ENCODE data around the gene LOC101059915.
"Not testable (repeated sequence)": the region's sequence is repeated elsewhere in the genome, so short reads cannot be mapped to it uniquely, and the experiment has no call there.

LOC101059915 gene

DNA sequence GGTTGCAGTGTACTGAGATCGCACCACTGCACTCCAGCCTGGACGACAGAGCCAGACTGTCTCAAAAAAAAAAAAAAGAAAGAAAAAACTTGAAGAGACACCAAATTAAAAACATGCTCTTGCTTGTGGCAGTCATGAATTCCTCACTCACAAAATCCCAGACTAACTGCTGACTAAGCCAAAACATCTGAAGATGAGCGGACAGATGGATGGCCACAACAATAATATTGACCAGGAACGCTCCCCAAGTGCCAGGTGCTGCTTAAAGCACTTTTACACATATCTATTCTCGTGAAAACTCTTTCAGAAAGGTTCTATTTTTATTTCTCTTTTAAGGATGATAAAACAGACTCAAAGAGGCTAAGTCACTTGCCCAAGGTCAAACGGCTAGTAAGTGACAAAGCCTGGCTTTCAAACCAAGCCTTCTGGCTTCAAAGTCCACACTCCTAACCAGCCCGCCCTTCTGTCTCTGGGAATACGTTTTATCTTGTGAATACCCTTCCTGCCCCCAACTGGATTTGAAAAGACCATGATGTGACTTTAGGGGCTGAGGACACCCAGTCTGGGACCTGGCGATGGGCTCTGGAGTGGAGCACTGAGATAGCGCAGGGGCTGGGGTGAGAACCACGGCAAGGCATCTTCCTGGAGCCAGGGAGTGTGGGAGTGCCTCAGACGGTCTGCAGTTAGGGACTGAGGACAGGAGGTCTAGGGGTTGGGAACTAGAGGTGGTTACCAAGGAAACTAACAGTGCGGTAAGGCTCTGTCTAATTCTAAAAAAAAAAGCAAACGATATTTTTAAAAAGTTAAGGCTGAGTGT lies 39.5 kb upstream of the LOC101059915 start:
- H3K4me3 Mint-ChIP-seq, result no peak overlapping the region
- H3K27me3 Mint-ChIP-seq, result peaks cover 0 to 1% of the 10 kb centered on the region in 2 donors
- no peaks in the 10 kb centered on the region for H3K9me3 Mint-ChIP-seq
- peak overlapping the region in 1 of 2 donors; percentile 27 for H3K27ac Mint-ChIP-seq
- peaks cover 2 to 18% of the 10 kb centered on the region in 2 donors for H3K4me1 Mint-ChIP-seq (ENCODE audit: low read depth in 2 of 2)
- no peak for ATAC-seq
- DNase-seq (ENCODE audit: low spot score), result no peak
- no peaks in the 10 kb centered on the region for H3K36me3 Mint-ChIP-seq

DNA sequence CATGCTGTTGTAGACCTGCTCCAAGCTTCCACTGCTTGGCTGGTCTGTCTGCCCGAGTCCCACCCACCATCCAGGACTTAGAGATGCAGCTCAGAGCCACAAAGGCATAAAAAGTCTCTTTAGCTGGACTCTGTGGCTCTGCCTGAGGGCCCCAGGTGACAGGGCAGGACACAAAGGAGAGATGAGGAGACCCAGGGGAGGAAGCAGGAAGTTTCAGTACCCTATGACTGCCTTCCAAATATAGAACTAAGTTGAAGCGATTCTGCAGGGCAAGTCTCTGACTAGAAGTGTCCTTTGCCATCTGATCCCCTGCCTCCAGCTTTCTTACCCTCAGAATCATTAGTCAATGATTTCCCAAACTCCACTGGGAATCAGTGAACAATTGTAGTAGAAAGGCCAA lies 37.9 kb upstream of the LOC101059915 start:
- DNase-seq (ENCODE audit: low spot score) (no peak), ATAC-seq (no peak)
- no peak overlapping the region for H3K27ac Mint-ChIP-seq
- H3K36me3 Mint-ChIP-seq, result no peaks in the 10 kb centered on the region
- H3K9me3 Mint-ChIP-seq, result no peaks in the 10 kb centered on the region
- no peak overlapping the region for H3K4me3 Mint-ChIP-seq
- H3K4me1 Mint-ChIP-seq (ENCODE audit: low read depth in 2 of 2), result peaks cover 0 to 5% of the 10 kb centered on the region in 2 donors
- H3K27me3 Mint-ChIP-seq, result peaks cover 0 to 5% of the 10 kb centered on the region in 2 donors

DNA sequence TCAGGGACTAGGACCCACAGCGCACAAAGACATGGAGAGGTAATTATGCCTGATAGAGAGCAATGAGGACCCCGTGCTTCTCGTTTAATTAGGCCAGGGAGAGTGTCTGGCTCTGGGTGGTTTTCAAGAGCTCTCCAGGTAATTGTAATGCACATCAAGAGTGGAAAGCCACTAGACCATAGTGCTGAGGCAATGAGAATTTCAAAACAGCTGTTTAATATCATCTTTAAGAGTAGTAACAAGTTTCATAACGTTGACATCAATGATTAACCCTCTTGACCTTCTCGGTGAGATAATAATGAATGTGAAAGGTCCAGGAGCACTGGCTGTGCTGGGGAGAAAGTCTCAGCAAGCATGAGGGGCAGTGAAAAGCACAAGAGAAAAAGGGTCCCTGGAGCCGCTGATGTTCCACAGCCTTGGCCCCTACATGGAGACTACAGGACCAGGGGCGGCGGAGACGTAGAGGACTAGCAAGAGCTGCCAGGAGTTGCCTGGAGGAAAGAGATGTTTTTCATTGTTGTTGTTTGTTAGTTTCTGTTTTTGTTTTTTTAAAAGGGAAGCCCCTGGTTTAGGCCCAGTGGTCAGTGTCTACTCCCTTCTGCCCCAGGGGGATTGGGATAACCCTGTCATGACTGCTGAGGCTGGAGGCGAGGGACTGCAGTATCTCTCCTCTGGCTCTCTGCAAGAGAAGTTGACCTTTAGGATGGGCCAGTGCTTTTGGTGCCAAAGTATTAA lies 34.3 kb upstream of the LOC101059915 start:
- H3K9me3 Mint-ChIP-seq, result no peaks in the 10 kb centered on the region
- no peak overlapping the region for H3K4me3 Mint-ChIP-seq
- H3K36me3 Mint-ChIP-seq, result no peaks in the 10 kb centered on the region
- H3K27me3 Mint-ChIP-seq, result peaks cover 0 to 5% of the 10 kb centered on the region in 2 donors
- ATAC-seq (no peak), DNase-seq (ENCODE audit: low spot score) (no peak)
- no peaks in the 10 kb centered on the region for H3K4me1 Mint-ChIP-seq (ENCODE audit: low read depth in 2 of 2)
- H3K27ac Mint-ChIP-seq, result no peak overlapping the region

DNA sequence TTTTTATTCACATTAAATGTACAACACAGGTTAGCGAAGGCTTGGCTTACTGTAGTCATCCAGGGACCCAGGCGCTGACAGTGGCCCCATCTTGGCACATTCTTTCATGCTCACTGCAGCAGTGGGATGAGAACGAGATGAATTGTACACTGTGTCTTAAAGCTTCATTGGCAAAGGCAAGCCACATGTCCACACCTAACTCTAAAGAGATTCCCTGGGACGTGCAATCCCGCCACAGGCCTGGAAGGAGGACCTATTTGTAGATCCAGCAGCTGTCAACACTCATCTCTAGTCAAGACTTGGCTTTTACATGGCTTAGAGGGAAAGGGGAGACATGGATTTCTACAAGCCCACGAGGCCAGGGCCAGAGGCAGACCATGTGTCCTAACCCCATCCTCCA lies 33.0 kb upstream of the LOC101059915 start:
- H3K27me3 Mint-ChIP-seq, result peaks cover 0 to 5% of the 10 kb centered on the region in 2 donors
- no peaks in the 10 kb centered on the region for H3K36me3 Mint-ChIP-seq
- no peaks in the 10 kb centered on the region for H3K4me1 Mint-ChIP-seq (ENCODE audit: low read depth in 2 of 2)
- H3K9me3 Mint-ChIP-seq, result no peaks in the 10 kb centered on the region
- no peak overlapping the region for H3K27ac Mint-ChIP-seq
- H3K4me3 Mint-ChIP-seq, result no peak overlapping the region
- no peak for DNase-seq (ENCODE audit: low spot score)
- ATAC-seq, result no peak

DNA sequence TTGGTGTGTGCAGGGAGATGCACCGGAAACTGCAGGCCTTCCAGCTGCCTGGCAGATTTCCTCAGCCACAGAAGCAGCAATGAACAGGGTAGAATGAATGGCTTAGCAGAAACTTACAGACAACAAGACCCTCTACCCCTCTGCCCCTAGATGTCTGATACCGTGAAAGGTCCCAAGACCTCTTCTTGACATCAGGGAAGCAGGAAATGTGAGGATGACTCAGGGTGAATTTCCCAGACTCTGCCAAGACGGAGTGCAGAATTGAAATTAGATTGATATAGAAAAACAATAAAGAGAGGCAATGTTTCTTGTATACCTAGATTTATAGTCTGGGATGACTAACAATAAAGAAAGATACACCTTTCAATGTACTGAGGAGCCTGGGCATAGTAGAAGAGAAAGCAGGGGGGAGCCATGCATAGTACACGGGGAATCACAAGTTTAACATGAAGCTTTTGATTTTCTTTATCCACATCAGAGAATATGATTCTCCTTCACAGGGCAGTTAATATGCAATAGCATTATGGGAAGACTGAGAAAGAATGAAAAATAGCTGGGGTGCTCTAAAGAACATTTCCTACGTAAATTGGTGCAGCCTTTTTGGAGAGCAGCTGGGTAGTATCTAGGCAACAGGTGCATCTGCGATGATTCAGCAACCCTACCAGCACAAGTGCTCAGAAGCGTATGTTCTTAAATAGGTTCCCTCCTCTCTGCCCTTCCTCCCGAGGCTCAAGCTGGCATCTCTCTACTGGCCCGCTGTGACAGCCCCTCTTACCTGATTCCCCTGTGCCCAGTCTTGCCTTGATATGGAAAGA lies 30.7 kb upstream of the LOC101059915 start:
- Mint-ChIP-seq H3K4me1 (ENCODE audit: low read depth in 2 of 2) (no peaks in the 10 kb centered on the region), H3K27ac (no peak overlapping the region), H3K27me3 (peaks cover 0 to 9% of the 10 kb centered on the region in 2 donors), H3K4me3 (peak overlapping the region; percentile 69), H3K36me3 (no peaks in the 10 kb centered on the region), H3K9me3 (no peaks in the 10 kb centered on the region)
- no peak for ATAC-seq
- DNase-seq (ENCODE audit: low spot score), result no peak

DNA sequence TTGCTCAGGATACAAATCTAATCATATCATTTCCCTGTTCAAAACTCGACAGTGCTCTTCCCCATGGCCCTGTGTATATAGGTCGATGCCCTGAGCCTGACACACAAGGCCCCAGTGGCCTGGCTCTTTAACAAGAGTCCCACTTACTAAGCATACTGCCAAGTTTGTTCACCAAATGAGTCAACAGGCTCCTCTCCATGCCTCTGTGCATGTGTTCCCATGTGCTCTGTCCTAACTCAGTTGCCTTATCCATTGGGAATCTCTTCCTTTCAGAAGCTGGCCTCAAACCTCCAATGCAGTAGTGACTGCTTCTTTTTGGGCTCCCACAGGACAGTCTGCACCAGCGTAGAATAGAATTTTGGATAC lies 30.1 kb upstream of the LOC101059915 start:
- Mint-ChIP-seq H3K27me3 (peaks cover 0 to 9% of the 10 kb centered on the region in 2 donors), H3K36me3 (no peaks in the 10 kb centered on the region), H3K27ac (no peak overlapping the region), H3K4me3 (peak overlapping the region; percentile 69), H3K9me3 (no peaks in the 10 kb centered on the region), H3K4me1 (ENCODE audit: low read depth in 2 of 2) (no peaks in the 10 kb centered on the region)
- DNase-seq (ENCODE audit: low spot score), result no peak
- peak in 1 of 2 donors; percentile 62 for ATAC-seq

DNA sequence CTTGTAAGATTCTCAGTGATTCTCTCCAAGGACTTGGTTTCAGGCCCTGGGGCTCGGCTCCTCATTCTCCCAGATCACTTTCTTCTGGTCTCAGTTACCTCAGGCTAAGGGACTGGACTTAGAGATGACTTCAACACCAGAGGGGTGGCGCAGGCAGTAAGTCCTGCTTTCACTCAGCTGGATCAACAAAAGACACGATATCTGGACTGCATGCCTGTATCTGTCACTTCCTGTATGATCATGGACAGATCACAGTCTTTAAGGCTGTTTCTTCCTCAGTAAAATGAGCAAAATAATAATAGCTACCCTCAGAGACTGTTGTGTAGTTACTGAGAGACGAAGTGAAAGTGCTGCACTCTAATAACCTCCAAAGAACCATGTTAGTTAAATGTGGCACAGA lies 29.5 kb upstream of the LOC101059915 start:
- no peak overlapping the region for H3K4me3 Mint-ChIP-seq
- peak in 1 of 2 donors; percentile 79 for ATAC-seq

DNA sequence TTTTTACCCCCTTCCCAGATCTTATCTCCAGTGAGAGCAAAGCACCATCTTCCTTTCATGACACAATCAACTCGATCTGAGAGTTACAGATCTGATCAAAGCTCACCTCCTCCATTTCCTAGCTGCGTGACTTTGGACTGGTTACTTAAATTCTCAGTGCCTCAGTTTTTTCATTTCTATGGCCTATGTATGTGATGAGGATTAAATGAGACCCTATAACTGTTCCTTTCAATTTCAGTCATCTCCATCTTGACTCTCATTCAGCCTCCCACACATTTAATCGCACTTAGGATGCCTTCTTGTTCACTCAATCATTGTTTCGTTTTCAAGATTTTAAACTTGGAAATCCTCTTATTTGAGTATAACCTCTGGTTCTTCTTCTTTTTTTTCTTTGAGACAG lies 28.9 kb upstream of the LOC101059915 start:
- Mint-ChIP-seq H3K4me3 (no peak overlapping the region), H3K27me3 (peaks cover 0 to 9% of the 10 kb centered on the region in 2 donors), H3K36me3 (no peaks in the 10 kb centered on the region), H3K27ac (no peak overlapping the region), H3K4me1 (ENCODE audit: low read depth in 2 of 2) (peaks cover 0 to 4% of the 10 kb centered on the region in 2 donors), H3K9me3 (no peaks in the 10 kb centered on the region)
- ATAC-seq, result no peak
- no peak for DNase-seq (ENCODE audit: low spot score)

More for the DNA sequence above, 29.5 kb upstream of the LOC101059915 start:
- no peaks in the 10 kb centered on the region for H3K36me3 Mint-ChIP-seq
- no peak overlapping the region for H3K27ac Mint-ChIP-seq
- peaks cover 0 to 4% of the 10 kb centered on the region in 2 donors for H3K4me1 Mint-ChIP-seq (ENCODE audit: low read depth in 2 of 2)
- peaks cover 0 to 11% of the 10 kb centered on the region in 2 donors for H3K27me3 Mint-ChIP-seq
- no peak for DNase-seq (ENCODE audit: low spot score)
- no peaks in the 10 kb centered on the region for H3K9me3 Mint-ChIP-seq

DNA sequence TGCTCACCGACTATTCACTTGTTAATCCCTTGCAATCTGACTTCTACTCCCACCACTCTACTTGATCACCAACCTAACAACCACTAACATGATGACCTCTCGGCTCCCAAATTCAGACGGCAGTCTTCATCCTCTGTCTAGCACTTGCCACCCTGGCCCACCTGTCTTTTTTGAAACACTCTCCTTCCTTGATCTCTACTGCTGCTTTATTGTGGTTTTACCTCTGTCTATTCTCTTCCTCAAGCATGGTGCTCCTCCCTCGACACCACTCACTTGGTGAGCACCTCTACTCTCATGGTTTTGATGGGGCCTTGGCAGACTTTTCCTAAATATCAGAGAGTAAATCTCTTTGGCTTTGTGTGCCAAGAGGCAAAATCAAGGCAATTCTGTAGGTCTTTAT lies 27.3 kb upstream of the LOC101059915 start:
- ATAC-seq (no peak), DNase-seq (ENCODE audit: low spot score) (no peak)
- Mint-ChIP-seq H3K27ac (no peak overlapping the region), H3K9me3 (no peaks in the 10 kb centered on the region), H3K27me3 (peaks cover 0 to 9% of the 10 kb centered on the region in 2 donors), H3K4me3 (no peak overlapping the region), H3K36me3 (no peaks in the 10 kb centered on the region), H3K4me1 (ENCODE audit: low read depth in 2 of 2) (peaks cover 0 to 4% of the 10 kb centered on the region in 2 donors)

DNA sequence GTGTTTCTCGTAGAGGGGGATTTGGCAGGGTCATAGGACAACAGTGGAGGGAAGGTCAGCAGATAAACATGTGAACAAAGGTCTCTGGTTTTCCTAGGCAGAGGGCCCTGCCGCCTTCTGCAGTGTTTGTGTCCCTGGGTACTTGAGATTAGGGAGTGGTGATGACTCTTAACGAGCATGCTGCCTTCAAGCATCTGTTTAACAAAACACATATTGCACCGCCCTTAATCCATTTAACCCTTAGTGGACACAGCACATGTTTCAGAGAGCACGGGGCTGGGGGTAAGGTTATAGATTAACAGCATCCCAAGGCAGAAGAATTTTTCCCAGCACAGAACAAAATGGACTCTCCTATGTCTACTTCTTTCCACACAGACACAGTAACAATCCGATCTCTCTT lies 22.9 kb upstream of the LOC101059915 start:
- not testable (repeated sequence) for H3K4me1 Mint-ChIP-seq (ENCODE audit: low read depth in 2 of 2); DNase-seq (ENCODE audit: low spot score); H3K4me3 Mint-ChIP-seq; H3K27ac Mint-ChIP-seq; ATAC-seq; H3K9me3 Mint-ChIP-seq; H3K36me3 Mint-ChIP-seq; H3K27me3 Mint-ChIP-seq

DNA sequence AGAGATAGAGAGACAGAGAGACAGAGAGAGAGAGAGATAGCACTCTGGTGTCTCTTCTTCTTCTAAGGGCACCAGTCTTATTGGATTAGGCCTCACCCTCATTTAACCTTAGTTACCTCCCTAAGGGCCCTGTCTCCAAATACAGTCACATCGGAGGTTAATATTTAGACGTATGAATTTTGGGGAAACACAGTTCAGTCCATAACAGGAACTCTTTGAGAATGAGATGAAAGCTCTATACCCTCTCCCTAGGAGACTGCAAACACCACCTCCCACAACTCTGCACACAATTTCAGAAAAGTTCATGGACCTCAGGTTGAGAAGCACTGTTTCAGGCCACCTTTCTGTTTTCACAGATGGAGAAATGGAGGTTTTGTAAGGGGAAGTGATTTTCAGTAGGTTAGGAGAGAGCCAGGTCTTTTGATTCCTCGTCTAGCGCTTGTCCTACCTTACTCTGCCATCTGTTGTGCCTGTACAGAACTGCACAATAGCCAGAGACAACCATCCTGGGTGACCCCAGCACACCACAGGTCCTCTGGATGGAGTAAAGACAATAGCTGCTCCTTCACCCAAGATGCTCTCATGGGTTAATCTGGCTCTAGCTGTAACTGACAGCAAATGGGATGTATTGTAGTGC lies 16.9 kb upstream of the LOC101059915 start:
- no peak for DNase-seq (ENCODE audit: low spot score)
- no peak overlapping the region for H3K27ac Mint-ChIP-seq

DNA sequence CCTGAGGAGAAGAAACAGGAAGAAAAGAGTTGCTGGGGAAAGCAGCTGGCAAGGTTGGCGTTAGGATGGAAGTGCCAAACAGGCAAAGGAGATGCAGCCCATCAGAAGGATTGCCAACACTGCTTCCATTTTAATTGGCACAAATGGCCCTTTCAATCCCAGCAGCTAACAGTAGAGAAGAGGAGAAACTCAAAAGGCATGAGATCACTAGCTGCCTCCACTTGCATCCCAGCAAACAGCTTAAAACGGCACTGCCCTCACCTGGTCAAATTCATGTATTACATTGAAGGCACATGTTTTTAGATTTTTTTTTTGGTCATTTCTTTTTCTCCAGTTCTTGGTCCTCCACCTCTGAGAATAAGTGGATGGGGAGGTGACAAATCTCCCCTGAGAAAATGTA lies 14.9 kb upstream of the LOC101059915 start:
- Mint-ChIP-seq H3K27me3 (peaks cover 0 to 8% of the 10 kb centered on the region in 2 donors), H3K36me3 (no peaks in the 10 kb centered on the region), H3K27ac (no peak overlapping the region), H3K4me3 (no peak overlapping the region), H3K4me1 (ENCODE audit: low read depth in 2 of 2) (peaks cover 0 to 3% of the 10 kb centered on the region in 2 donors), H3K9me3 (no peaks in the 10 kb centered on the region)
- DNase-seq (ENCODE audit: low spot score) (peak; percentile 65), ATAC-seq (peak in 1 of 2 donors; percentile 61)

More for the DNA sequence above, 16.9 kb upstream of the LOC101059915 start:
- H3K27me3 Mint-ChIP-seq, result no peaks in the 10 kb centered on the region
- H3K9me3 Mint-ChIP-seq, result no peaks in the 10 kb centered on the region
- ATAC-seq, result no peak
- peaks cover 0 to 3% of the 10 kb centered on the region in 2 donors for H3K4me1 Mint-ChIP-seq (ENCODE audit: low read depth in 2 of 2)
- no peaks in the 10 kb centered on the region for H3K36me3 Mint-ChIP-seq
- H3K4me3 Mint-ChIP-seq, result no peak overlapping the region

DNA sequence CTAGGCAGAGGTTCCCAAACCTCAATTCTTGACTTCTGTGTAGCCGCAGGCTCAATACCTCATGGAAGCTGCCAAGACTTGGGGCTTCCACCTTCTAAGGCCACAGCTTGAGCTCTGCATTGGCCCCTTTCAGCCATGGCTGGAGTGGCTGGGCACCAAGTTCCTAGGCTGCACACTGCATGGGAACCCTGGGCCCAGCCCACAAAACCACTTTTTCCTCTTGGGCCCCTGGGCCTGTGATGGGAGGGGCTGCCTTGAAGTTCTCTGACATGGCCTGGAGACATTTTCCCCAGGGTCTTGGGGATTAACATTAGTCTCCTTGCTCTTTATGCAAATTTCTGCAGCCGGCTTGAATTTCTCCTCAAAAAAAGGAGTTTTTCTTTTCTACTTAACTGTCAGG lies 14.0 kb upstream of the LOC101059915 start:
- Mint-ChIP-seq H3K9me3 (no peaks in the 10 kb centered on the region), H3K27ac (no peak overlapping the region), H3K4me3 (no peak overlapping the region), H3K27me3 (peaks cover 0 to 8% of the 10 kb centered on the region in 2 donors), H3K4me1 (ENCODE audit: low read depth in 2 of 2) (peaks cover 0 to 3% of the 10 kb centered on the region in 2 donors), H3K36me3 (no peaks in the 10 kb centered on the region)
- ATAC-seq (no peak), DNase-seq (ENCODE audit: low spot score) (no peak)
